NCI-H2196 (cell line): Measurements from ENCODE around the gene MPHOSPH9.
A peak's percentile ranks its signal among the peaks of the same experiment; 100 is the strongest.
"Not testable (repeated sequence)": the region's sequence is repeated elsewhere in the genome, so short reads cannot be mapped to it uniquely, and the experiment has no call there.

Source experiments
- DNase-seq: peaks from one replicate; lab custom pipeline; 2025; ENCODE audit not compliant: unreplicated experiment; lab: John Stamatoyannopoulos, UW

Gene MPHOSPH9

DNA sequence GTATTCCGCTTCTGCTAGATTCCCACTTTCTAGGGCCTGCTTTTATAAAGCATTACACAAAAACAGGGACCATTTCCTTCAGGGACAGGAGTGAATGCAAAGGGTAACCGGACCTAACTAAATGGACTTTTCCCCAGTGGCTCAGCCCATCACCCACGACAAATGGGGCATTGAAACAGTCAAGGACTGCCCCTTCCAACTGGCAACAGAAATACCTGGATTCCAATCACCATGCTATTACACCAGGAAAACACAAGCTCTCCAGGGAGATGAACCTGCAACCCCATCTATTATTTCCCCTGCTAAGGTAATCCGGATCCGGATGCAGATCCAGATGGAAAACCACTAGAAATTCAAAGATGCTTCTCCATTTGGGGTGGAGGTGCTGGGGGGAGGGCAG lies 1.0 kb downstream of the MPHOSPH9 start:
- DNase-seq: no peak

DNA sequence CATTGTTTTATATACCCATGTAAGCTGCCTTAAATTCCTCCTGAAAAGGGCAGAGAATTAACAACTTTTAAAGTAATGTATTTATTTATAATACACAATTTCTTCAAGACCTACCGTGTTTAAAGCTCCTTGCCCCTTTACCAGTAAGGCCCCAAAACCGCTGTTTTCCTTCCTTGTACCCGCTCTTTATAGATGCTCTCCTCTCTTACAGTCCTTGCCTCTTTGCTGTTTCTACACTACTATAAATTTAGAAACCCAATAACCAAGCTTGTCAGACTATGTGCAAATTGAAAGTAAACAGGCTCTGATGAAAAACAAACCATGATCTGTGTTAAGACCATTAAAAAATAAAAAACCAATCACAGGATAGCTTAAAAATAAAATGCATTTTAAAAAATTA lies 3.9 kb downstream of the MPHOSPH9 start:
- no peak for DNase-seq

DNA sequence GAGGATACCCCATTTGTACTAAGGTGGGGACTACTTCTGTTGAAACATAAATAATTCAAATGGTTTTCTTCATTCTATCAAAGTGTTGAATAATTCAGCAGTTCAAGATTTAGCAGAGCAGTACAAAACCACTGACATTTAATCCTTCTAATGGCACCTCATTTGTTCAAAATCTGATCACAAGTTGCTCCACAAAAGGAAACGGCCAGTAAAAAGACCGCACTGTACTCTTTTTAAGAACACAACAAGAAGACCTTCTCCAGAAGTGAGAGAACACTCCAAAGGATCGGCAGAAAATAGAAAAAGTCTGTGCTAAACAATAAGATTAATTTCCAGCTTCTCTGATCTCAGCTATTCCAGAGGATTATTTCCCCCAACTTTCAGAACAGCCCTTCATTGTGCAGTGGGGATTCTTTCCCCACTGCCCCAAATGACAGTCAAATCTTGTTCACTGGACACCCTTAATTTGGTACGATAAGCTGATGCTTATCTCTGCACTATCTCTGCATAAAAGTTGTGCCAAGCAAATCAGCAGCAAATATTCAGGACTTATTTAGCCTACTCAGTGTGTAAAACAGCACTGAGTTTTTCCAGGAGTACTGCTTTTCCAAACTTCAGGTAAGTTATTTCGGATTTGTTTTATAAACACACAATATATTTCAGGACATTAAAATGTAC lies 5.2 kb downstream of the MPHOSPH9 start:
- DNase-seq: no peak

DNA sequence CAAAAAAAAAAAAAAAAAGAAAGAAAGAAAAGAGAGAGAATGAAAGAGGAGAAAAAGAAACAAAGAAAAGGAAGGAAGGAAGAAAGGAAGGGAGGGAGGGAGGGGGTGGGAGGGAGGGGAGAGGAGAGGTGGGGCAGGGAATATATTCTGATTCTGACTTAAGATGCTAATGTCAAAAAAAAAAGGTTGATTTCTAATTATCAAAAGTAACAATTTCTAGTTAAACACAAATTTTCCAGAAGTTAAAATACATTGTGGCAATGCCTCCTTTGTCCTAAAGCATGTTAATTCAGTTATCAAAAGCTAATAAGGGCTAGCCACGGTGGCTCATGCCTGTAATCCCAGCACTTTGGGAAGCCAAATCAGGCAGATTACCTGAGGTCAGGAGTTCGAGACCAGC lies 7.5 kb downstream of the MPHOSPH9 start:
- DNase-seq: no peak

DNA sequence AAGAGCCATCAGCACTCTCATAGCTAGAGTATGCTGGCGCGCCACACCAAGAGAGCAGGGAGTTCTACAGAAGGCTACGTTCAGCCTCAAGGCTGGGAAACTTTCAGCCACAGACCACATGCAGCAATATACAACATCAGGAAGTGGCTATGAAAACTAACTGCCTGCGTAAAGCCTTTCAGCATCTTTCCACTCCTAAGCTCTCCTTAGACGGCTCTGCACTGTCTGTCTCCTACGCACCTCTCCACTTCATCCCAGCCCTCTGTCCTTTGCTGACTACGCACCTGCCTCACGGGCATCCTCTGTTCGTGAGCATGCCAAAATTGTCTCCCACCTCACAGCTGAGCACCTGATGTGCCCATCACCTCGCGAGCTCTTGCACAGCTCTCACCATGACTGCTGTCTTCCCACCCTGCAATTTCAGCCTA lies 9.7 kb downstream of the MPHOSPH9 start:
- no peak for DNase-seq

DNA sequence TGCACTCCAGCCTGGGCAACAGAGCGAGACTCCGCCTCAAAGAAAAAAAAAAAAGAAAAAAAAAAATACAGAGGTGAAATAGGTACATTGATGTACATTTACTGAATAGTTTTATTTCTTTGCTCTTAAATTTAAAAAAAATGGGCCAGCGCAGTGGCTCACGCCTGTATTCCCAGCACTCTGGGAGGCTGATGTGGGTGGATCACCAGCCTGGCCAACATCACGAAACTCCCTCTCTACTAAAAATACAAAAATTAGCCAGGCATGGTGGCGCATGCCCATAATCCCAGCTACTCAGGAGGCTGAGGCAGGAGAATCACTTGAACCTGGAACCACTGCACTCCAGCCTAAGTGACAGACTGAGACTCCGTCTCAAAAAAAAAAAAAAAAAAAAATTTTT lies 25.1 kb downstream of the MPHOSPH9 start:
- not testable (repeated sequence) for DNase-seq

DNA sequence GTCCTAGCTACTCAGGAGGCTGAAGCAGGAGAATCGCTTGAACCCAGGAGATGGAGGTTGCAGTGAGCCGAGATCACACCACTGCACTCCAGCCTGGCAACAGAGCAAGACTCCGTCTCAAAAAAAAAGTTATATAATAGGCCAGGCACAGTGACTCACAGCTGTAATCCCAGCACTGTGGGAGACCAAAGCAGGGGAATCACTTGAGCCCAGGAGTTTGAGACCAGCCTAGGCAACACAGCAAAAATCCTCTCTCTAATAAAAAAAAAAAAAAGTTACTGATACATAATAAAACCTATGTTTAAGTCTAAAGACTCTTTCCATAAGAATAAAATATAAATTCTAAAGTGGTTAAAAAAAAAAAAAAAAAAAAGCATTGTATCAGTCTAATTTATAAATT lies 26.1 kb downstream of the MPHOSPH9 start:
- DNase-seq: not testable (repeated sequence)

DNA sequence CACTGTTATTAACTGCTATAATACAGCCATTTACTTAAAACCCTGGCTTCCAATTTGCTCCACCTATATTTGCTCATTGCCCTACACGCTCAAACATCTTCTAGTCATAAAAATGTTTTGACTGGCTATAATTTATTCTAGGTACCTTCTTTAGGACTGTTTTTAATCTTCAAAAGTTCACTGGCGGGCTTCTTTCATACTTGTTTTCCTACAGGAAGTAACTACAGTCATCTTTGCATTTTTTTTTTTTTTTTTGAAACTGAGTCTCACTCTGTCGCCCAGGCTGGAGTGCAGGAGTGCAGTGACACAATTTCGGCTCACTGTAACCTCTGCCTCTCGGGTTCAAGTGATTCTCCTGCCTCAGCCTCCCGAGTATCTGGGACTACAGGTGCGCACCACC lies 32.5 kb downstream of the MPHOSPH9 start:
- no peak for DNase-seq

DNA sequence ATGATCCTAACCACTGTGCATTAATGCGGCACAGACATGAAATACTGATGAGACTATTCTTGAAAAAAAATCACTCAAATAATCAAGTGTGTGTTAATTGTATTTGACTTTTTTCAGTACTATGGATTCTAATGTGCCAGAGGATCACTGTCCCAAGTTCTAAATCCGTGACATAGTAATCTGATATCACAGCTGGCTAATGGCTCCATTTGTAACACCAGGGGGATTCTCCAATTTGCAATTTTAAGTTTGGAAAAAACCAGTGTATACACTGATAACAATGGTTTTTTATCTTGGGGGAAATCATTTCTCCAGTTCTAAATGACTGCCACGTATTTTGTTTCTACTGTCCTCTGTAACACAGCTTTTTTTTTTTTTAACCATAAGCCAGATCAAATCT lies 33.0 kb downstream of the MPHOSPH9 start:
- DNase-seq: no peak

DNA sequence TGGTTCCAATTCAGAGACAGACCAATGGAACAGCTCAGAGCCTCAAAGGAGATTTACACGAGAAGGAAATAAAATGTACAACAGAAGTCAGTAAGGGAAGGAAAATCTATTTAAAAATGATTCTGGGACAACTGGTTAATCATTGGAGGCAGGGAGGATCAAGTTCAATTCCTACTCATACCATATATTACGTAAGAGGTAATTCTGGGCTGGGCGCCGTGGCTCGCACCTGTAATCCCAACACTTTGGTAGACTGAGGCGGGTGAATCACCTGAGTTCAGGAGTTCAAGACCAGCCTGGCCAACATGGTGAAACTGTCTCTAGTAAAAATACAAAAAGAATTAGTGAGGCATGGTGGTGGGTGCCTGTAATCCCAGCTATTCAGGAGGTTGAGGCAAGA lies 45.3 kb downstream of the MPHOSPH9 start:
- DNase-seq: no peak

DNA sequence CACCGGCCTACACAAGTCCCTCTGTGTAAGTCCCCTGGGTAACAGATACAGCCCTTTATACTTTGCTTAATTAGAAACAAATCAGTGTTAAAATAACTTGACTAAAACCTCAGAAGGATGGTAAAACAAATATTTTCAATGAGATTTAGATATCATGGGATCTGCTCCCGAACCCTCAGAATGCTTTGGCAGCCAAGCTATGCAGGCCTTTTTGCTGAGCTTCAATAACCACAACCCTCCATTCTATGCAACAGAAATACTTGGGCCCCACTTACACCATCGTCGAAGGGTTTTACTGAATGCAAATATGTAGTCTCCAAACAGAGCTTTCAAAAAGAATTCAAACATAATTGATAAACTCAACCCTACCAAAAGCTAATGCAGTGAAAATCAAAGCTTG lies 52.8 kb downstream of the MPHOSPH9 start:
- no peak for DNase-seq

DNA sequence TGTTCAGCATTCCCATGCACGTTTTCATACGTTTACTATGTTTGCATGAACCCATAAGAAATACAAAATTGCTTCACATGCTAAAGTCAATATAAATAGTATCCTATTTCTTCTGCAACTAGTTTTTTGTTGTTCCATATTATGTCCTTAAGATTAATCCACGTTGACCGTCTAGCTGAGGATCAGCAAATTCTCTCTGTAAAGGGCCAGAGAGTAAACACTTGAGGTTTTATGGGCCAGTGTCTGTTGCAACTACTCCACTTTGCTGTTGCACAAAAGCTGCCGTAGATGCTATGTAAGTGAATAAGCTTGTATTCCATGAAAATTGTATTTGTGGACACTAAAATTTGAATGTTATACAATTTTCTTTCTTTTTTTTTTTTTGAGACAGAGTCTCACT lies 61.0 kb downstream of the MPHOSPH9 start:
- no peak for DNase-seq

DNA sequence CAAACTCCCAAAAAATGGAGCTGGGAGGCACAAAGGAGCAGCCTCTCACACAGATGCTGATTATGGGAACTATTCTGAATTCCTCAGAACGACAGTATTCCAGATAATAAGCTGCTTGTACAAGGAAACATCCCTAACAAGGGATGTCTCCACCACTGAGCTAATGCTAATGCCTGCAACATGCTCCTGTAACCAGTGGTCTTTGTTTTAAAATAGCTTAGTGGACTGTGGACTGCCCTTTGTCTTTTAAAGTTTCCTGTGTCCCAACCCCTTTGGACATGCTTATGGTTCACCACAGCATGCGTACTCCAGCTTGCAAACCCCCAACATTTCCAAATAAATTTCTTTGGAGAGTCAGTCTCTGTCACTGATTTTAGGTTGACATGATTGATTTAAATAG lies 65.6 kb downstream of the MPHOSPH9 start:
- DNase-seq: no peak

DNA sequence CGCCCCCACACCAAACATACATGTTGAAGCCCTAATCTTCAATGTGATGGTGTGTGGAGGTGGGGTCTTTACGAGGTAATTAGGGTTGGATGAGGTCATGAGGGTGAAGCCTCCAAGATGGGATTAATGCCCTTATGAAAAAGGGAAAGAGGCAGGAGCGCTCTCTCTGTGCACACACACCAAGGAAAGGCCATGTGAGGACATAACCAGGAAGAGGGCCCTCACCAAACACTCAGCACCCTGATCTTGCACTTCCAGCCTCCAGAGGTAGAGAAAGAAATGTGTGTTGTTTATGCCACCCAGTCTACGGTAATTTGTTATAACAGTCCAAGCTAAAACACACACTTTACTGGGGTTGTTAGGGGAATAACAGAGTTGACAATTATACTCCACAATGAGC lies 67.4 kb downstream of the MPHOSPH9 start:
- no peak for DNase-seq

DNA sequence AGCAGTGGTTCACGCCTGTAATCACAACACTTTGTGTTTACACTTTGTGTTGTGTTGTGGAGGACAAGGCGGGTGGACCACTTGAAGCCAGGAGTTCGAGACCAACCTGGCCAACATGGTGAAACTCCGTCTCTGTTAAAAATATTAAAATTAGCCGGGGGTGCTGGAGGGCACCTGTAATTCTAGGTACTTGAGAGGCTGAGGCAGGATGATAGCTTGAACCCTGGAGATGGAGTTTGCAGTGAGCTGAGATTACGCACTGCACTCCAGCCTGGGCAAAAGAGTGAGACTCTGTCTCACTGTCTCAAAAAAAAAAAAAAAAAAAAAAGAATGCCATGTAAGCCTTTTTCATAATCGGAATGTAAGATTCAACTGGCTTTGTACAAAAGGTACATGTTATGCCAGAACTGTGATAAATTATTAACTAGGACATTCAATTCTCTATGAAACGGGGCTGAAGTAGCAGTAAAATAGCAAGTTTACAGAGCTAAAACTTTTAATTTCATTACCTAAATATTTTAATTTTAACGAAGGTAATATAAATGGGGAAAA lies 68.2 kb downstream of the MPHOSPH9 start:
- no peak for DNase-seq

DNA sequence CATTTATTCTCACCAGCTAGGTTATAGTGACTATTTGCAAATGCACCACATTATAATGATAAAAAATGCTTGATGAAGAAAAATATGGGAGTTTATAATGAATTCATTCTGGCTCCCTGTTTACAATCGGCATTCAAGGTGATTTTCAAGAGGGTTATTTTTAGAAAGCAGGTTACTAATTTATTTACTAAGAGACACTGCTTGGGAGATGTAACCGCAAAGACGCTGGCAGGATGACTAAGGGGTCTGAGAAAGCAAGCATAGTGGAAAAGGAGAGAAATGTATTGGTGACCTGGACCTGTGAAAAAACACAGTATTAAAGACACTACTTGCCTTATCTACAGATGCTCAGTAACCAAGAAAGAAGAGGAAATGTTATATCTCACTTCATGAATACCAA lies 68.7 kb downstream of the MPHOSPH9 start:
- DNase-seq: no peak

DNA sequence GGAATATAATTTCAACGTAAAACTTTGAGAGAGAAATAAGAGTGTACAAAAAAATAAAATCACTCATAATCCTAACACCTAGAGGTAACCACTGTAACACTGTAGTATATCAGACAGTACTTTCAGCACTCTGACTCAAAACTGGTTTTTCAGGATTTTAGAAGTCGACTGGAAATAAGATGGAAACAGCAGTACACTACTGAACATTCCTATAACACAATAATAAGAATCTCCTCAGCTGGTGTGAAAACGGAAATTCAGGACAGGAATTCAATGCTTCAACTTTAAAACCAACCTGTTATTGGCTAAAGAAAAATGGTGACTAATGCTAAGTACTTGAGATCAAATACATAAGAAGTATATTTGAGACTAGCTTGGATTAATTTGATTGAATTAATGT lies 69.7 kb downstream of the MPHOSPH9 start:
- peak; percentile 7 for DNase-seq

DNA sequence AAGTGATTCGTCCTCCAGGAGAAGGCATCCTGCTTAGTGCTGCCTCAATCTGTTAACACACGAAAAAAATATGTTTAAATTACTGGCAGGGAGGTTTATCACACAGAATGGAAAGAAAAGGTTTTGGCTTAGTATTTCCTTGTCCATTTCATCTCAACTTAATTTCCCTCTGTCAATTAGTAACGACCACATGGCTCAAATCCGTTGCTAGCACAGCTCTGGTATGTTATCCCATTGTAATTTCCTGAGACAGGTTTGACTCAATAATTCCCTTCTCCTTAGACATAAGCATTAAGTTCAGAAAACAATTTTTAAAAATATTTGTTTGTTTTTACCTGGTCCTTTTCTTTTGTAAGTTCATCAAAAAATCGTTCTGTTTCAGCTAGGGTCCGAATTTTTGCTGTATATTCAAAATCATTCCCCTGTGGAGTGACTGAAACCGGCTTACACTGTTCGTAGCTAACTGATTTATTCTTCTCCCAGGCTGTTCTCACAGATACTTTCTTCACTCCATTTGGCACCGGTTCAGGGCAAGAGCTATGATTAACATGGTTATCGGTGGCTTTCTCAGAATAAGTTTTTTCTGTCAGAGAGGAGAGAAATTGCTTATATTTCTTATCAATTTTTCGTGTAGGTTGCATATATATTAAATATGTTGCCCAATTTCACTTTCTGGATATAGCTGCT lies 72.0 kb downstream of the MPHOSPH9 start:
- DNase-seq: no peak

DNA sequence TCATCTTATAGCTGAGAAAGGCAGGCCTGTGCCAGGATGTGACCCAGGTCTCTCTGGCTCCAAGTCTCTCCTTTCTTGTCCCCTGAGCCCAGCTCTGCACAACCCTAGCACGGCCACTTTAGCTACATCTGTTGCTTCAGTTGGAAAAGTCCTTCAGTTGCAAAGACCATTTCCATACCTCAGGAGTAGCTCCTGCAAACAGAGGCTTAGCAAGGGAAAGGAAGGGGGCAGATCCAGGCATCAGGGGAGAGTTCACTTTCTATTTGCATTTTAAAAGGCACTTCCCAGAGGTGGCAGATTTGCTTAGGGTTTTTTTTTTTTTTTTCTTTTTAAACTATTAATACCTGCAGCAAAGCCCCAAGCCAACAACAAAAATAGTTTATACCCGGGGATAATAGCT lies 79.0 kb downstream of the MPHOSPH9 start:
- DNase-seq: no peak

DNA sequence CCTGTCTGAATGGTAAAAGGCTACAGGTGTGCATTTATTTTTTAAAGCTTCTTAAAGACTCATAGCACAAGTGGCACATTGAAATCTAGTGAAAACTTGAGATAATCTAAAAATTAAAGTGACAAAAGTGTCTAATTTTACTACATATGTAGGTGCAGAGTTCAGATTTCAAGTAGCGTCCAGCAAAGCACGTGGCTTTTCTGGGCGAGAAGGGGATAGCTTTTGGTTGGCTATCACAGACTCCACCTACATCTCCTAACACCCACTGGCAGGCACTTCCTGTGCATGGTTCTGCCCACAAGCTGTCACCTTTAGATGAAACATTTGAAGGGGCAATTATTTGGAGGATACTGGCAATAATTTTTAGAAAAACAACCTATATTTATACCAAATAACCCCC lies 80.1 kb downstream of the MPHOSPH9 start:
- DNase-seq: peak; percentile 9

DNA sequence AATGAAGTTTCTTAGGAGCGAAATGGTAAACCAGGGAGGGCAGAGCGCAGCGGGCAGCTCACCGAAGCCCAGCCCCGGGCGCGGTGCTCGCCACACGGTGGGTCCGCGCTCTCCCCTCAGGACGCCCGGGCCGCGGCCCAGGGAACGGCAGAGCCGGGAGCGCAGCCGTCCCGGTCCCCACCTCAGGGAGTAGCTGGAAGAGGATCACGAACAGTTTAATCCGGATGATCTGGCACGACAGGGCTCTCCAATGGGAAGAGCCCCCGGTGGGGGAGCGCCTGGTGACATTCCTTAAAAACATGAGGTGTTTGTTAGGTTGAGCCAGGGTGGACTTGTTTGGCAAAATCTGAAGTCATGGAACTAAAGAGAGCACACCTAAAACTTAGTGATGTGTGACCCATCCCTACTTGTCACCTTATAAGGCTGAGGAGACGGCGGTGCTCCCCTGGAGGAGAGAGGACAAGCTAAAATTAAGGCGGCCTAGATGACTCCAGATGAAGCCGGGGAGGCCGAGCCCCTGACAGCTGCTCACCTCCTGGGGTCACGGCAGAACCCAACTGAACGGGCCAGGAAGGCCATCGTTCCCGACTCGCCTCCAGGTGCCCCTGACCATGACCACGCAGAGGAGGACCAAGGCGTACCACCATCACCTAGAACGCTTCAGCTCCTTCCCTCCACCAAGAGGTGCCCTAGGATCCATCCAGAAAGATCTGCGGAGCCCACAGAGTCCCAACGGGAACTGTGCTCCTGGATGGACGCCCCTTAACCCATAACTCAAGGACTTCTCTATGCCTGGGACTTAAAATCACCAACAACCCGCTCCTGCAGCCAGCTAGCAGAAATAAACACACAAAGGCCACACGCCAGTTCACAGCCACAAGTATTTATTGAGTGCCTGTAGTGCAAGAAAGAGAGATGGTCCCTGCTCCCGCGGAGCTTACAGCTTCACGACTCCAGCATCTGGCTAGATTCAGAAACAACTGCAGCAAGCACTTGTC lies 81.2 kb downstream of the MPHOSPH9 start:
- no peak for DNase-seq
